AG09309 (cell line): Measurements from ENCODE around the gene JADE1.

Experiments
- DNase-seq: peaks from one replicate; pipeline ENCODE4 v3.0.0-alpha.2; 2010; ENCODE audit warnings: low read depth
- H3K4me3 ChIP-seq: 2 replicates; pipeline ENCODE4 v1.5.1; 2011; ENCODE audit warnings: mild to moderate bottlenecking, low read depth, low read length, moderate library complexity; ENCODE audit not compliant: control insufficient read depth
- TF ChIP-seq, protein P1 (sequence below): IDR thresholded peaks from 2 replicates; pipeline ENCODE4 v1.5.1; 2011; ENCODE audit warnings: mild to moderate bottlenecking, low read depth, low read length, inconsistent platforms; ENCODE audit not compliant: insufficient read depth, control insufficient read depth; ENCODE audit errors: missing control alignments

The JADE1 gene

DNA sequence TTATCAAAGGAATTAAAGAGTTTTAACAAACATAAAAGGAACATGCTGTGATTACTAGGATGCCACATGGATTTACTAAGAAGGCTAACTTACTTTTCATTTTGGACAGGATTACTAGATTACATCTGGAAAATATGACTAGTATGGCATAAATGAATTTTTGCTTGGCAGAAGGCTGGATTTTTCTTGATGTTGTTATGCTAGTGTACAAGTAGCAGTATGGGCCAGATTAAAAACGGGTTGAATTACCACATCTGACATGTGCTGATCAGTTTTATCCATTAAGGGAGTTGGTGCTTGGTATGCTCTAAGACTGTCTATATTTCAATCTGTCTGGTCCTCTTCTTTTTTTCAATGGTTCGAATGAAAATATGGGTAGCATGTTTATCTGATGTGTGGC is 70.5 kb downstream of the JADE1 start:
- TF ChIP-seq, protein P1, sequence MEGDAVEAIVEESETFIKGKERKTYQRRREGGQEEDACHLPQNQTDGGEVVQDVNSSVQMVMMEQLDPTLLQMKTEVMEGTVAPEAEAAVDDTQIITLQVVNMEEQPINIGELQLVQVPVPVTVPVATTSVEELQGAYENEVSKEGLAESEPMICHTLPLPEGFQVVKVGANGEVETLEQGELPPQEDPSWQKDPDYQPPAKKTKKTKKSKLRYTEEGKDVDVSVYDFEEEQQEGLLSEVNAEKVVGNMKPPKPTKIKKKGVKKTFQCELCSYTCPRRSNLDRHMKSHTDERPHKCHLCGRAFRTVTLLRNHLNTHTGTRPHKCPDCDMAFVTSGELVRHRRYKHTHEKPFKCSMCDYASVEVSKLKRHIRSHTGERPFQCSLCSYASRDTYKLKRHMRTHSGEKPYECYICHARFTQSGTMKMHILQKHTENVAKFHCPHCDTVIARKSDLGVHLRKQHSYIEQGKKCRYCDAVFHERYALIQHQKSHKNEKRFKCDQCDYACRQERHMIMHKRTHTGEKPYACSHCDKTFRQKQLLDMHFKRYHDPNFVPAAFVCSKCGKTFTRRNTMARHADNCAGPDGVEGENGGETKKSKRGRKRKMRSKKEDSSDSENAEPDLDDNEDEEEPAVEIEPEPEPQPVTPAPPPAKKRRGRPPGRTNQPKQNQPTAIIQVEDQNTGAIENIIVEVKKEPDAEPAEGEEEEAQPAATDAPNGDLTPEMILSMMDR, result no peak
- DNase-seq, result no peak
- H3K4me3 ChIP-seq, result no peak overlapping the region

DNA sequence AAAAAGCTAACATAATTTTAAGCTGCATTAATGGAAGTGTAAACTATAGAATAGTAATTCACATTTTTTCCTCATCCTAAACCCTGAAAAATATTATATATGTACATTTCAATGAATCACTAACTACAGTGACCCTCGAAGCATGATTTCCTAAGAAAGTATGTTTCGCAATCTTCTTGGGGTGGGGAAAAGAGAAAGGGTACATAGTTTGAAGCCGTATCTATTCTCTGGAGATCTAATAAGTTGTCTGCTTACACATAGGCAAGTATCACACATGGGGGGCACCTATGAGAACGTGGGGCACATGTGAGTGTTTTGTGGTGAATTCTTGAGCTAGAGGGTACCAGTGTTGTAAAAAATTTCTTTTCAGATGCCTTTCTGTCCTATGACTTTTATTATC is 71.2 kb downstream of the JADE1 start:
- H3K4me3 ChIP-seq, result no peak overlapping the region
- TF ChIP-seq, protein P1, result no peak
- no peak for DNase-seq

DNA sequence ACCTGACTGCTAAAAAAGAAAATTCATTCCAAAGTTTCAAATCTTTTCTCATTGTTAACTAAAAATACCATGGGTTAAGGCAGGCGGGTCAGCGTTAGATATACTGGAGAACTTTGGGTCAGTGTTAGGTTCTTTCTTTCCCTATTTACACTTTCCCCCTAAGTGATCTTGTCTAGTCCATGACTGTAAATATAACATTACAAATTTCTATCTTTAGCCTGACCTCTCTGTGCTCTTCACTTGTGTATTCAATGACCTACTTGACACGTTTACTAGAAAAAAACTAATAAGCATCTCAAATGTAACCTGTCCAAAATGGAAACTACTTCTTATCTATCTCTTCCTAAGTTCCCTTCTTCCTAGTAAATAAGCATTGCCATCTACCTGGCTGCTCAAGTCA is 95.3 kb downstream of the JADE1 start:
- DNase-seq, result no peak
- H3K4me3 ChIP-seq, result no peak overlapping the region
- TF ChIP-seq, protein P1, result no peak

DNA sequence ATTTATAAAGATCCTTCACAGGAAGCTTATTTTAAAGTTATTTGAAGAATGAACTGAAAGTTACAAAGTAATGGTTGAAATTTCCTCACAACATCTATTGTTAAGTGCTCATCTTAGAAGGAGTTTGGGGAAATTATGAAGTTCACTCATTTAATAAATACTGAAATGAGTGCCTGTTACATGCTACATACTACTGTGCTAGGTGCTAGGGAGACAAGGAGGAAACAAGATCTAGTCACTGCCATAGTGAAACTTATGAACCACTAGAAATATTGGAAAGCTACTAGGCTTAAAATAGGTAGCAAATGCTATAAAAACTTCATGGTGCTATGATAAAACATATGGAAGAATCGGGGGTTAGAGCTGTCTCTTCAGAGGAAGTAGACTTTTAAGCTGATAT is 97.1 kb downstream of the JADE1 start:
- TF ChIP-seq, protein P1, result no peak
- no peak for DNase-seq
- H3K4me3 ChIP-seq, result no peak overlapping the region

DNA sequence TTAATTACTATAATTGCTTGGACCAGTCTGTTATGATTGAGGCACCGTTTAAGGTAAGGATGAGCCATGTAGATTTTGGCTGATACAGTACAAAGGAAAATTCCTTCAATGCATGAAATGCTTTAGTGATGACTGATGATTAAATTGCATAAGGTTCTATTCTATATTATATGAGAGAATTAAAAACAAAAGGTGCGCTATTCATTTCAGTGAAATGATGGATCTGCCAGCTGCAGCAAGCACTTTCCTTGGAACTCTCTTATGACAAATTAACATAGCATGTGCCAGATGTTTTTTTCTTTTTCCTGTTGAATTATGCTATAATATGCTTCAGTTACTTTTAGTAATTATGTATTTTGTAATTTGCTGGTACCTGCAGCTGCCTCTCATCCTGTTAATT is 98.5 kb downstream of the JADE1 start:
- DNase-seq, result no peak
- TF ChIP-seq, protein P1, result no peak
- no peak overlapping the region for H3K4me3 ChIP-seq

DNA sequence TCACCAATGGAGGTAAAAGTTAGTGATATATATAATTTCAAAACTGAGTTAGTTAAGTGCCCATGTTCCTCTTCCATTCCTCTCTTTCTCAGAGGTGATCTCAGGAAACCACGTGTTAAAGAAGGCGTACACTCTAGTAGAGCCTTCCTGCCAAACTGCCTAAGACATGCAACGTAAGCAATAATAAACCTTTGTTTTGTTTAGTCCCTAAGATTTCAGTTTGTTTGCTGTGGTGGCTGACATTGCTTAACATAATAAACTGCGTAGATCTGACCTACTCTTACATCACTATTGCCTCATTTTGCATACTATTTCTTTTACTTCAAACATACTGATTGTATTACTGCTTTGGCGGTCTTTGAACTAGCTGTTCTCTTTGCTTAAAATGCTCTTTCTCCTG is 99.2 kb downstream of the JADE1 start:
- H3K4me3 ChIP-seq, result no peak overlapping the region
- no peak for DNase-seq
- TF ChIP-seq, protein P1, result no peak

DNA sequence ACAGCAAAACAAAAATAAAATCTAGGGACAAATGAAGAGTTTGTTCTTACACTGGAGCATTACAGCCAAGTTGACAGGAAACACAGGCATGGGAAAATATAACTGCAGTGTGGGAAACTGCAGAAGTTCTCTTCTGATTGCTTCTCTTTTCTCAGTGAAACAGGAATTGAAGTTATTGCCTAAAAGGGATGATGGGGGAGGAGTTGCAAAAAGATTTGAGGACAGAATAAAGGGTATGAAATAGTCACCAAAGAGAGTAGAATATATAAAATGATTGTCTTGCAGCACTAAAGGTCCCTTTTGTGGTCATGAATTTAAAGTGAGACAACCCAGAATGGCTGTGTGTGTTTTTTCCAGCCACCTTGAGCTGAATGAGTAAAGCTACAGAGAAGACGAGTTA is 103.7 kb downstream of the JADE1 start:
- DNase-seq, result no peak
- H3K4me3 ChIP-seq, result no peak overlapping the region
- TF ChIP-seq, protein P1, result no peak
